Keratinocyte (primary cell): ENCODE data around the gene PLA2G12A. TPM values are rescaled to one million over a fixed set of nuclear protein-coding genes. Genes with fewer than 3 reads are reported as not detected.

Experiments
- DNase-seq: peaks from one replicate; pipeline ENCODE4 v3.0.0-alpha.2; 2011; ENCODE audit warnings: low read depth, missing footprints, low spot score
- FAIRE-seq: peaks from 2 replicates; lab custom pipeline; 2011; peaks lifted over from hg19 to GRCh38; lab: Jason Lieb, UNC
- H2AFZ ChIP-seq: 2 replicates; pipeline ENCODE4 v1.6.0; 2012; ENCODE audit warnings: low read length, control low read depth, inconsistent platforms; ENCODE audit not compliant: control insufficient read depth
- H3K27ac ChIP-seq: 2 replicates; pipeline ENCODE4 v1.5.1; 2011; ENCODE audit warnings: low read length; ENCODE audit not compliant: control insufficient read depth, insufficient read depth
- H3K27me3 ChIP-seq: 3 replicates; pipeline ENCODE4 v1.6.0; 2011; ENCODE audit warnings: low read length; ENCODE audit not compliant: control insufficient read depth, insufficient read depth; ENCODE audit errors: extremely low read depth
- H3K36me3 ChIP-seq, 2 experiments: 2 replicates in 1 of 2; 3 replicates in 1 of 2; pipeline ENCODE4 v1.5.1; 2011; ENCODE audit warnings: low read length in 2 of 2, mild to moderate bottlenecking in 1 of 2; ENCODE audit not compliant: control insufficient read depth in 2 of 2, insufficient read depth in 2 of 2; ENCODE audit errors: extremely low read depth in 1 of 2
- H3K4me1 ChIP-seq: 3 replicates; pipeline ENCODE4 v1.5.1; 2011; ENCODE audit warnings: low read length; ENCODE audit not compliant: control insufficient read depth, insufficient read depth; ENCODE audit errors: extremely low read depth
- H3K4me2 ChIP-seq: 3 replicates; pipeline ENCODE4 v1.6.0; 2011; ENCODE audit warnings: low read depth, low read length; ENCODE audit not compliant: control insufficient read depth, insufficient read depth; ENCODE audit errors: extremely low read depth
- H3K4me3 ChIP-seq, 3 experiments: fragments of 200-600 bp in 1 of 3; sonication (generic) in 1 of 3; 2 replicates in 2 of 3; 3 replicates in 1 of 3; pipeline ENCODE4 v1.5.1; 2011 to 2016; ENCODE audit warnings: low read length in 3 of 3, mild to moderate bottlenecking in 3 of 3, control low read depth in 2 of 3, inconsistent platforms in 1 of 3, low read depth in 1 of 3, mixed read lengths in 1 of 3, mixed run types in 1 of 3, moderate library complexity in 1 of 3; ENCODE audit not compliant: control insufficient read depth in 2 of 3, insufficient read depth in 2 of 3; ENCODE audit errors: extremely low read depth in 1 of 3
- H3K79me2 ChIP-seq: 2 replicates; pipeline ENCODE4 v1.6.0; 2012; ENCODE audit warnings: low read length; ENCODE audit not compliant: control insufficient read depth, insufficient read depth
- H3K9ac ChIP-seq: 3 replicates; pipeline ENCODE4 v1.6.0; 2011; ENCODE audit warnings: low read length; ENCODE audit not compliant: control insufficient read depth, insufficient read depth; ENCODE audit errors: extremely low read depth
- H3K9me1 ChIP-seq: 3 replicates; pipeline ENCODE4 v1.6.0; 2011; ENCODE audit warnings: low read length; ENCODE audit not compliant: control insufficient read depth, insufficient read depth; ENCODE audit errors: extremely low read depth
- H3K9me3 ChIP-seq: 2 replicates; pipeline ENCODE4 v1.5.1; 2012; ENCODE audit warnings: low read depth, low read length; ENCODE audit not compliant: control insufficient read depth
- H4K20me1 ChIP-seq: 3 replicates; pipeline ENCODE4 v1.6.0; 2011; ENCODE audit warnings: low read length; ENCODE audit not compliant: control insufficient read depth, insufficient read depth; ENCODE audit errors: extremely low read depth
- EZH2 ChIP-seq: IDR thresholded peaks from one replicate; pipeline ENCODE4 v1.6.1; 2012; ENCODE audit warnings: inconsistent platforms, mild to moderate bottlenecking, low read length, moderate library complexity
- dilution Hi-C: fragments of 300-500 bp; cut with MboI; formaldehyde crosslinking; loops from one replicate; pipeline ENCODE4 v1.7.0; 2020; ENCODE audit warnings: low sequenced_read_pairs; ENCODE audit not compliant: extremely low pct_ligation_motif_present
- polyA plus RNA-seq, 5 experiments: library from polyadenylated mRNA; depleted of rRNA in 3 of 5; stranded (reverse) in 3 of 5; stranded (forward) in 1 of 5; unstranded in 1 of 5; fragments of >200 nt; gene quantifications; 1 replicate in 1 of 5; 2 replicates in 3 of 5; 3 replicates in 1 of 5; pipeline versions ENCODE4 v1.2.1 to v1.2.3, GENCODE V29; 2011 to 2012; ENCODE audit warnings: missing spikeins in 2 of 5, low read depth in 1 of 5, low replicate concordance in 1 of 5
- TF ChIP-seq, protein P1 (sequence below), 3 experiments: IDR thresholded peaks in 1 of 3; conservative IDR thresholded peaks in 1 of 3; optimal IDR thresholded peaks in 1 of 3; 2 replicates in 2 of 3; 3 replicates in 1 of 3; pipeline versions ENCODE3 to v1.5.1; 2011; ENCODE audit warnings: low read length in 3 of 3, mild to moderate bottlenecking in 3 of 3, moderate library complexity in 2 of 3, control low read depth in 1 of 3, inconsistent platforms in 1 of 3; ENCODE audit not compliant: insufficient read depth in 2 of 3; ENCODE audit errors: extremely low read depth in 1 of 3

The PLA2G12A gene
- polyA plus RNA-seq, 1 donor (not counting 4 experiments of a cell fraction or from before 2014, with no cell fraction given), result 63.7 TPM

DNA sequence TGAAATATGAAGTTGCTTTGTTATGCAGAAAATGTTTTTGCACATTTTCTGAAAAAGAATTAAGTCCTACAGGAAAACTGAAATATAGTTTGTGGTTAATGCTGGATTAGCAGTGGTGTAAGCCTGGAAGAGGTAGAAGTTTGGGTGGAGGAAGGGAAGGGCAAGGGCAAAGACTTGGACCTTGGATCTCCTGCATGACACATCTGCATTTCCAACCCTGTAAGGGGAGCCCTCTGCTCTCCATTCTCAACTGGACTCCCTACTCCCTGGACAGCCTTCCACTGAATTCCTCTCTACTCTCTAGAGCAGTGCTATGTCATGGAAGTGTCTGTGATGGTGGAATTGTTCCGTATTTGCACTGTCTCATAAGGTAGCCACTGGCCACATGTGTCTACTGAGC, 31.2 kb downstream of the PLA2G12A start:
- Histone ChIP-seq H3K9me3 (no peaks in the 10 kb centered on the region), H3K27me3 (no peaks in the 10 kb centered on the region), H3K4me2 (no peak overlapping the region), H3K4me3 (no peak overlapping the region), H4K20me1 (no peaks in the 10 kb centered on the region), H3K36me3 (peaks cover 5 to 7% of the 10 kb centered on the region in 2 experiments), H3K4me1 (peaks cover 7% of the 10 kb centered on the region), H2AFZ (no peak overlapping the region), H3K9ac (no peak overlapping the region), H3K9me1 (no peaks in the 10 kb centered on the region), H3K79me2 (peaks cover 2% of the 10 kb centered on the region), H3K27ac (no peak overlapping the region)
- DNase-seq, result no peak
- dilution Hi-C loops, result no loop called here
- FAIRE-seq, result no peak
- TF ChIP-seq, protein P1, sequence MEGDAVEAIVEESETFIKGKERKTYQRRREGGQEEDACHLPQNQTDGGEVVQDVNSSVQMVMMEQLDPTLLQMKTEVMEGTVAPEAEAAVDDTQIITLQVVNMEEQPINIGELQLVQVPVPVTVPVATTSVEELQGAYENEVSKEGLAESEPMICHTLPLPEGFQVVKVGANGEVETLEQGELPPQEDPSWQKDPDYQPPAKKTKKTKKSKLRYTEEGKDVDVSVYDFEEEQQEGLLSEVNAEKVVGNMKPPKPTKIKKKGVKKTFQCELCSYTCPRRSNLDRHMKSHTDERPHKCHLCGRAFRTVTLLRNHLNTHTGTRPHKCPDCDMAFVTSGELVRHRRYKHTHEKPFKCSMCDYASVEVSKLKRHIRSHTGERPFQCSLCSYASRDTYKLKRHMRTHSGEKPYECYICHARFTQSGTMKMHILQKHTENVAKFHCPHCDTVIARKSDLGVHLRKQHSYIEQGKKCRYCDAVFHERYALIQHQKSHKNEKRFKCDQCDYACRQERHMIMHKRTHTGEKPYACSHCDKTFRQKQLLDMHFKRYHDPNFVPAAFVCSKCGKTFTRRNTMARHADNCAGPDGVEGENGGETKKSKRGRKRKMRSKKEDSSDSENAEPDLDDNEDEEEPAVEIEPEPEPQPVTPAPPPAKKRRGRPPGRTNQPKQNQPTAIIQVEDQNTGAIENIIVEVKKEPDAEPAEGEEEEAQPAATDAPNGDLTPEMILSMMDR (optimal IDR thresholded peaks at IDR 0.05 in 1 of 3, IDR thresholded peaks at IDR 0.05 in 1 of 3, conservative IDR thresholded peaks at IDR 0.05 in 1 of 3; ENCODE audit: extremely low read depth in 1 of 3, insufficient read depth in 2 of 3, low read length in 3 of 3), result no peak
- TF ChIP-seq EZH2, result no peak

DNA sequence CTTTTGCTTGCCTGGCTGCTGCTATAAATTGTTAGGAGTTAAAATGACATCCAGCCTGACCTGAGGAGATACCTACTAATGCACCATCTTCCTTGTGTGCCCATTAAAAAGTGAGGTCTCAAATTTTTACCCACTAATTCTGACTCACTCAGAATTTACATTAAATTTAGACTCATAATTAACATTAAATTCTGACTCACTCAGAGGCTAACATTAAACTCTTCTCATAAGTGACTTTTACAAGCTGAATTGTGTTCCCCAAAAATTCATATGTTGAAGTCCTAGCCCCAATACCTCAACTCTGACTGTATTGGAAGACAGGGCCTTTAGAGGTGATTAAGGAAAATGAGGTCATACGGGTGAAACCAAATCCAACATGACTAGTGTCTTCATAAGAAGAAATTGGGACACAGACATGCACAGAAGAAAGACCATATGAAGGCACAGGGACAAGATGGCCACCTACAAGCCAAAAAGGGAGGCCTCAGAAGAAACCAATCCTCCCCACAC, 38.4 kb downstream of the PLA2G12A start:
- TF ChIP-seq EZH2, result no peak
- TF ChIP-seq, protein P1 (optimal IDR thresholded peaks at IDR 0.05 in 1 of 3, IDR thresholded peaks at IDR 0.05 in 1 of 3, conservative IDR thresholded peaks at IDR 0.05 in 1 of 3; ENCODE audit: extremely low read depth in 1 of 3, insufficient read depth in 2 of 3, low read length in 3 of 3), result no peak
- no peaks in the 10 kb centered on the region for H3K9me3 ChIP-seq
- H4K20me1 ChIP-seq, result no peaks in the 10 kb centered on the region
- H3K4me2 ChIP-seq, result no peak overlapping the region
- no peaks in the 10 kb centered on the region for H3K9me1 ChIP-seq
- dilution Hi-C loops, result no loop called here
- DNase-seq, result no peak
- H3K4me3 ChIP-seq, result no peak overlapping the region
- H3K27ac ChIP-seq, result no peak overlapping the region
- H3K36me3 ChIP-seq, result peaks cover 2 to 12% of the 10 kb centered on the region in 2 experiments
- no peaks in the 10 kb centered on the region for H3K4me1 ChIP-seq
- H2AFZ ChIP-seq, result no peak overlapping the region
- H3K79me2 ChIP-seq, result no peaks in the 10 kb centered on the region
- H3K27me3 ChIP-seq, result no peaks in the 10 kb centered on the region
- FAIRE-seq, result no peak
- no peak overlapping the region for H3K9ac ChIP-seq
